GM23338 (cell line): Measurements from ENCODE around the gene PPP2R5E.

Source experiments
- CREB1 ChIP-seq: fragments of 250-450 bp; sonication (Bioruptor Pico); IDR thresholded peaks from 2 replicates; pipeline ENCODE4 v1.5.0; 2020; ENCODE audit warnings: low read depth, mild to moderate bottlenecking, moderate library complexity
- CTCF ChIP-seq, 2 experiments: fragments of 200-600 bp in 1 of 2; sonication (generic) in 1 of 2; conservative IDR thresholded peaks; 2 replicates each; pipeline versions ENCODE4 v1.5.1 to v1.6.1; 2016 to 2017; ENCODE audit warnings: antibody characterized with exemption in 2 of 2, low read depth in 2 of 2, mild to moderate bottlenecking in 2 of 2, moderate library complexity in 1 of 2
- EZH2 ChIP-seq: fragments of 200-600 bp; sonication (generic); IDR thresholded peaks from one replicate; pipeline ENCODE4 v1.8.0; 2017; ENCODE audit warnings: antibody characterized with exemption, mild to moderate bottlenecking, low read depth; ENCODE audit not compliant: unreplicated experiment
- EZH2phosphoT487 ChIP-seq: fragments of 200-600 bp; sonication (generic); IDR thresholded peaks from one replicate; pipeline ENCODE4 v1.8.1; 2018; ENCODE audit warnings: antibody characterized with exemption; ENCODE audit not compliant: unreplicated experiment
- JUNB ChIP-seq: IDR thresholded peaks from one replicate; pipeline ENCODE4 v1.6.1; 2016; ENCODE audit warnings: antibody characterized with exemption; ENCODE audit not compliant: unreplicated experiment
- POLR2AphosphoS5 ChIP-seq: IDR thresholded peaks from 2 replicates; pipeline ENCODE4 v1.6.1; 2016; ENCODE audit warnings: antibody characterized with exemption, low read depth
- ZNF114 ChIP-seq: fragments of 250-450 bp; sonication (Bioruptor Pico); IDR thresholded peaks from 2 replicates; pipeline ENCODE4 v1.5.0; 2020; ENCODE audit warnings: mild to moderate bottlenecking, moderate library complexity
- ZNF331 ChIP-seq: fragments of 250-450 bp; sonication (Bioruptor Pico); IDR thresholded peaks from 2 replicates; pipeline ENCODE4 v1.5.0; 2020; ENCODE audit warnings: low read depth, mild to moderate bottlenecking, moderate library complexity
- TF ChIP-seq, protein P1 (sequence below): IDR thresholded peaks from one replicate; pipeline ENCODE4 v1.6.1; 2018; ENCODE audit warnings: antibody characterized with exemption; ENCODE audit not compliant: unreplicated experiment

DNA sequence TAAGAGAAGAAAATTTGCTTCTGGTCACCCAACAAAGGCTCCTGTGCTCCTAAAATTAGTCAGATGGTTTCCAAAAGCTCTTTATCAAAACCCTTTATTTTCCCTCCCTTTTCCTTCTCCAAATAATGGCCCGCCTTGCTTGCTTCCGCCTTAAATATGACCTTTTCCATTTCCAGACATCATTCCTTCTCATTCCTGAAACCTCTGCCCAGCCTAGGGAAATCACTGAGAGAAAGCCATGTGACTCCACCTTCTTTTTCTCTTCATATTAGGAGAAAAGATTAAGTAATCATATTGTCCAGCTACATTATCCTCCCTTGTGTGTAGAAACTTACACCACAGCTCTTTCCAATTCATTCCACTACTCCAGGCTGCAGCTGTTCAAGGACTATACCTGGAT is 148.7 kb downstream of the PPP2R5E start:
- TF ChIP-seq EZH2 (no peak), CTCF (conservative IDR thresholded peaks at IDR 0.05; ENCODE audit: low read depth in 2 of 2) (no peak), POLR2AphosphoS5 (no peak), CREB1 (CRISPR knock-in tag) (no peak), ZNF331 (no peak), EZH2phosphoT487 (no peak), ZNF114 (CRISPR knock-in tag) (no peak), JUNB (no peak)
- TF ChIP-seq, protein P1, sequence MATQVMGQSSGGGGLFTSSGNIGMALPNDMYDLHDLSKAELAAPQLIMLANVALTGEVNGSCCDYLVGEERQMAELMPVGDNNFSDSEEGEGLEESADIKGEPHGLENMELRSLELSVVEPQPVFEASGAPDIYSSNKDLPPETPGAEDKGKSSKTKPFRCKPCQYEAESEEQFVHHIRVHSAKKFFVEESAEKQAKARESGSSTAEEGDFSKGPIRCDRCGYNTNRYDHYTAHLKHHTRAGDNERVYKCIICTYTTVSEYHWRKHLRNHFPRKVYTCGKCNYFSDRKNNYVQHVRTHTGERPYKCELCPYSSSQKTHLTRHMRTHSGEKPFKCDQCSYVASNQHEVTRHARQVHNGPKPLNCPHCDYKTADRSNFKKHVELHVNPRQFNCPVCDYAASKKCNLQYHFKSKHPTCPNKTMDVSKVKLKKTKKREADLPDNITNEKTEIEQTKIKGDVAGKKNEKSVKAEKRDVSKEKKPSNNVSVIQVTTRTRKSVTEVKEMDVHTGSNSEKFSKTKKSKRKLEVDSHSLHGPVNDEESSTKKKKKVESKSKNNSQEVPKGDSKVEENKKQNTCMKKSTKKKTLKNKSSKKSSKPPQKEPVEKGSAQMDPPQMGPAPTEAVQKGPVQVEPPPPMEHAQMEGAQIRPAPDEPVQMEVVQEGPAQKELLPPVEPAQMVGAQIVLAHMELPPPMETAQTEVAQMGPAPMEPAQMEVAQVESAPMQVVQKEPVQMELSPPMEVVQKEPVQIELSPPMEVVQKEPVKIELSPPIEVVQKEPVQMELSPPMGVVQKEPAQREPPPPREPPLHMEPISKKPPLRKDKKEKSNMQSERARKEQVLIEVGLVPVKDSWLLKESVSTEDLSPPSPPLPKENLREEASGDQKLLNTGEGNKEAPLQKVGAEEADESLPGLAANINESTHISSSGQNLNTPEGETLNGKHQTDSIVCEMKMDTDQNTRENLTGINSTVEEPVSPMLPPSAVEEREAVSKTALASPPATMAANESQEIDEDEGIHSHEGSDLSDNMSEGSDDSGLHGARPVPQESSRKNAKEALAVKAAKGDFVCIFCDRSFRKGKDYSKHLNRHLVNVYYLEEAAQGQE = no peak
